Measurements from ENCODE around the gene ANGPTL4. TPM values are rescaled to one million over a fixed set of nuclear protein-coding genes. Genes with fewer than 3 reads are reported as not detected.

Gene ANGPTL4
- total and polyA plus RNA-seq, 9 of the 15 experiments (the other 6 are each of a cell fraction or from before 2014, with no cell fraction given) = 0.05 to 0.77 (median 0.22) TPM; not detected in 4

- TF ChIP-seq MAZ (CRISPR knock-in tag; conservative IDR thresholded peaks at IDR 0.05 in 1 of 2, IDR thresholded peaks at IDR 0.05 in 1 of 2) (peak; percentile 36 to 82; a peak in 2 of 4 replicates), LARP7 (IDR thresholded peaks at IDR 0.05) (no peak), THRA (IDR thresholded peaks at IDR 0.05) (no peak), BRD9 (IDR thresholded peaks at IDR 0.05; ENCODE audit: low read depth, partially characterized antibody) (no peak), HMGN3 (IDR thresholded peaks at IDR 0.05; ENCODE audit: borderline replicate concordance, extremely low read depth, insufficient read length, low read depth, low read length) (peak; percentile 86), ZNF695 (CRISPR knock-in tag; IDR thresholded peaks at IDR 0.05) (0 out of 2 replicates have a peak, but pooled peaks have one; percentile 18), GABPB2 (CRISPR knock-in tag; conservative IDR thresholded peaks at IDR 0.05) (no peak), ZBTB7A (IDR thresholded peaks at IDR 0.05; ENCODE audit: borderline replicate concordance, control insufficient read depth, low read depth, low read length) (no peak), ZNF511 (CRISPR knock-in tag; IDR thresholded peaks at IDR 0.05) (no peak), TFAP4 (CRISPR knock-in tag; IDR thresholded peaks at IDR 0.05; ENCODE audit: borderline replicate concordance) (peak; percentile 57; the same call in 1 of the 2 replicates), IRF1 (CRISPR knock-in tag; IDR thresholded peaks at IDR 0.05; ENCODE audit: borderline replicate concordance) (no peak), PCBP1 (IDR thresholded peaks at IDR 0.05; ENCODE audit: low read depth, low read length, poor library complexity, severe bottlenecking) (peak; percentile 37), CREM (IDR thresholded peaks at IDR 0.05; ENCODE audit: low read depth) (peak; percentile 43; the same call in 1 of the 2 replicates), KLF13 (tag; IDR thresholded peaks at IDR 0.05; ENCODE audit: borderline replicate concordance, low read depth) (no peak), ASH1L (IDR thresholded peaks at IDR 0.05; ENCODE audit: borderline replicate concordance, low read depth, partially characterized antibody) (peak; percentile 85), BHLHE40 (IDR thresholded peaks at IDR 0.05; ENCODE audit: low read length) (peak; percentile 84), ZNF639 (CRISPR knock-in tag; conservative IDR thresholded peaks at IDR 0.05 in 1 of 2, IDR thresholded peaks at IDR 0.05 in 1 of 2) (0 out of 4 replicates have a peak, but pooled peaks of 1 of the 2 experiments have one; percentile 43), MEF2D (tag; conservative IDR thresholded peaks at IDR 0.05; ENCODE audit: low read depth) (no peak), POLR2G (IDR thresholded peaks at IDR 0.05; ENCODE audit: low read depth, low read length) (peak; percentile 72), ZNF785 (CRISPR knock-in tag; IDR thresholded peaks at IDR 0.05) (no peak)
Measured at GRCh38 chr19:8412783-8413628, 49.1 kb downstream of the ANGPTL4 start, which contains the start of gene MARCHF2 (continued).
